HG02981 (cell line): Measurements from ENCODE around the gene MADD.

ENCODE experiments used
- ATAC-seq: cut with Tn5 transposase; IDR thresholded peaks from one replicate; pipeline ENCODE4 v1.9.1; 2021; ENCODE audit warnings: mild to moderate bottlenecking, moderate library complexity; ENCODE audit not compliant: unreplicated experiment

MADD gene

GRCh38 chr11:47249378-47249715 is 20.6 kb upstream of the MADD start:
- no peak for ATAC-seq

GRCh38 chr11:47251751-47252150 is 18.2 kb upstream of the MADD start:
- ATAC-seq, result no peak

- no peak for ATAC-seq
Observed at GRCh38 chr11:47253660-47254059, 16.3 kb upstream of the MADD start.

- no peak for ATAC-seq
Observed at GRCh38 chr11:47254386-47254785, 15.5 kb upstream of the MADD start.

GRCh38 chr11:47256374-47256773 is 13.6 kb upstream of the MADD start:
- no peak for ATAC-seq

GRCh38 chr11:47257177-47257516 is 12.8 kb upstream of the MADD start:
- ATAC-seq, result no peak

GRCh38 chr11:47257517-47258316 is 12.2 kb upstream of the MADD start, which contains the start of gene NR1H3:
TSS of gene NR1H3 (plus strand) at chr11:47257996. CDS start at chr11:47259217, 1,221 bp downstream.
- ATAC-seq, result no peak

- ATAC-seq, result no peak
Observed at GRCh38 chr11:47258317-47258902, 11.5 kb upstream of the MADD start.

- no peak for ATAC-seq
Observed at GRCh38 chr11:47259232-47259977, 10.5 kb upstream of the MADD start.

GRCh38 chr11:47260366-47260765 is 9.6 kb upstream of the MADD start:
- ATAC-seq, result no peak

- no peak for ATAC-seq
Observed at GRCh38 chr11:47261291-47261800, 8.6 kb upstream of the MADD start.

GRCh38 chr11:47264119-47264518 is 5.8 kb upstream of the MADD start:
- no peak for ATAC-seq

- no peak for ATAC-seq
Observed at GRCh38 chr11:47264521-47264920, 5.4 kb upstream of the MADD start.

GRCh38 chr11:47267876-47268275 is 2.1 kb upstream of the MADD start:
- ATAC-seq, result no peak

- no peak for ATAC-seq
Observed at GRCh38 chr11:47268448-47269001, 1.4 kb upstream of the MADD start.

- ATAC-seq, result peak; percentile 47
Observed at GRCh38 chr11:47269002-47269828, 718 bp upstream of the MADD start.

GRCh38 chr11:47270331-47271271 is 668 bp downstream of the MADD start:
- no peak for ATAC-seq

- ATAC-seq, result no peak
Observed at GRCh38 chr11:47271328-47271727, 1.4 kb downstream of the MADD start.

GRCh38 chr11:47271961-47272661 is 2.2 kb downstream of the MADD start:
- ATAC-seq, result no peak
